Mammary epithelial cell (primary cell): Measurements from ENCODE around the gene VWC2L.

Source experiments
- CTCF ChIP-seq, 2 donors: IDR thresholded peaks in 1 of 2; conservative IDR thresholded peaks in 1 of 2; 2 replicates each; pipeline ENCODE4 v1.5.1; 2011 to 2012; ENCODE audit warnings: inconsistent platforms in 2 of 2, low read length in 2 of 2, mild to moderate bottlenecking in 2 of 2, control low read depth in 1 of 2, low read depth in 1 of 2; ENCODE audit not compliant: insufficient read depth in 1 of 2; ENCODE audit errors: extremely low read depth in 1 of 2
- EZH2 ChIP-seq: IDR thresholded peaks from 2 replicates; pipeline ENCODE4 v1.6.1; 2012; ENCODE audit warnings: low read length, inconsistent platforms, borderline replicate concordance

- TF ChIP-seq CTCF (conservative IDR thresholded peaks at IDR 0.05 in 1 of 2, IDR thresholded peaks at IDR 0.05 in 1 of 2; ENCODE audit: extremely low read depth in 1 of 2, insufficient read depth in 1 of 2, low read depth in 1 of 2, low read length in 2 of 2) = no peak
- TF ChIP-seq EZH2 = no peak
Observed at GRCh38 chr2:214515111-214515510, 104.3 kb downstream of the VWC2L start.
